ENCODE measurements around the gene INF2.

The INF2 gene

DNA sequence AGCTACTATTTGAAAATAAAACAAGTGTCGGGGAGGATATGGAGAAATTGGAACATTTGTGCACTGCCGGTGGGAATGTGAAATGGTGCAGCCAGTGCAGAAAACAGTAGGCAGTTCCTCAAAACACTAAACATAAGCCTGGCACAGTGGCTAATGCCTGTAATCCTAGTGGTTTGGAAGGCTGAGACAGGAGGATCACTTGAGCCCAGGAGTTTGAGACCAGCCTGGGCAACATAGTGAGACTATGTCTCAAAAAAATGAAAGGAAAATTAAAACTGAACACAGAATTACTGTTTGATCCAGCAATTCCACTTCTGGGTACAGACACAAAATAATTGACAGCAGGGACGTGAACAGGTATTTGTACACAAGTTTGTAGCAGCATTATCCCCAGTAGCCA, 76.1 kb downstream of the INF2 start:
- H2BK120ac ChIP-seq (ENCODE audit: low read depth, low read length) = no peak overlapping the region
- peaks cover 1% of the 10 kb centered on the region for H3K4me1 ChIP-seq (ENCODE audit: control insufficient read depth, low read depth, low read length)
- no peaks in the 10 kb centered on the region for H3K36me3 ChIP-seq (ENCODE audit: control insufficient read depth, insufficient read depth, low read length)
- H2BK15ac ChIP-seq (replicated peaks; ENCODE audit: low read depth) = no peak overlapping the region
- no peak overlapping the region for H2BK5ac ChIP-seq (ENCODE audit: low read length)
- no peaks in the 10 kb centered on the region for H3K27me3 ChIP-seq (ENCODE audit: insufficient read depth, low read length, poor library complexity)
- no peak overlapping the region for H3K4ac ChIP-seq (ENCODE audit: low read depth, low read length)
- WGBS (ENCODE audit: extremely low coverage, insufficient coverage, low lambda C conversion rate) = no CpG with 5 or more reads among the region's 3 CpGs
- H3K79me2 ChIP-seq (ENCODE audit: control insufficient read depth, insufficient read depth, low read length) = no peaks in the 10 kb centered on the region
- no peak overlapping the region for H3K9ac ChIP-seq (ENCODE audit: low read length)
- no peak overlapping the region for H4K8ac ChIP-seq (ENCODE audit: low read depth, low read length)
- H4K5ac ChIP-seq (ENCODE audit: low read length) = no peak overlapping the region
- H3K56ac ChIP-seq (ENCODE audit: low read length) = no peak overlapping the region
- DNase-seq = no peak
- no peak overlapping the region for H3K23ac ChIP-seq (ENCODE audit: low read length)
- H3K4me3 ChIP-seq (ENCODE audit: low read length) = no peak overlapping the region
- H2AK5ac ChIP-seq (ENCODE audit: low read length) = no peak overlapping the region
- H3K27ac ChIP-seq (ENCODE audit: low read depth, low read length) = no peak overlapping the region
- no peak overlapping the region for H3K4me2 ChIP-seq (ENCODE audit: low read length)
- H3K79me1 ChIP-seq (ENCODE audit: low read length) = no peaks in the 10 kb centered on the region
- H3K18ac ChIP-seq (ENCODE audit: low read length) = no peak overlapping the region

DNA sequence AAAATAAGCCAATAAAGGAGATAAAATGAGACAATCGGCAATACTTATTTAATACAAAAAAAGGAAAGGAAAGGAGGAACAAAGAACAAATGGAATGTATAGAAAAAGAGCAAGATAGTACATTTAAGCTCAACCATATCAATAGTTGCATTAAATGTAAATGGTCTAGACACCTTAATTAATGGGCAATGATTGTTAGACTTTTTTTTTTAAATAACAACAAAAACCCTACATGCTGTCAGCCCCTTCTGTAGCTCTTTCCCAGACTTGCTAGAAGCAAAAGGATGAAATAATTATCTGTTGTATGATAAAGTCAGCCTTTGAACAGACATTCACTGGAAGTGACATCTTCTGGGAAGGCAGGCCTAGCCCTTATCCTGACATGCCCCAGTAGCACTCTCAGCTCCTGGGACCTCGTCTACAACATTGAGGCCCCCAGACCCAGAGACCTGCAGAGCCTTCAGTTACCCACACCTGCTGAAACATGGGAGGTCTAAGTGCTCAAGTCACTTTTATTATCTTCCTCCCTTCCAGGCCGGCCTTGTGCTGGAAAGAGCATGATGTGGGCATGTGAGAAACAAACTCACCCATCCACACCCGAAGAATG, 76.9 kb downstream of the INF2 start:
- no peak overlapping the region for H3K4ac ChIP-seq (ENCODE audit: low read depth, low read length)
- no peak overlapping the region for H3K9ac ChIP-seq (ENCODE audit: low read length)
- no CpG with 5 or more reads among the region's 4 CpGs for WGBS (ENCODE audit: extremely low coverage, insufficient coverage, low lambda C conversion rate)
- no peak overlapping the region for H4K5ac ChIP-seq (ENCODE audit: low read length)
- peaks cover 1% of the 10 kb centered on the region for H3K4me1 ChIP-seq (ENCODE audit: control insufficient read depth, low read depth, low read length)
- H3K56ac ChIP-seq (ENCODE audit: low read length) = no peak overlapping the region
- peaks cover under 1% of the 10 kb centered on the region for H3K36me3 ChIP-seq (ENCODE audit: control insufficient read depth, insufficient read depth, low read length)
- H3K23ac ChIP-seq (ENCODE audit: low read length) = no peak overlapping the region
- no peak overlapping the region for H4K8ac ChIP-seq (ENCODE audit: low read depth, low read length)
- H3K79me1 ChIP-seq (ENCODE audit: low read length) = no peaks in the 10 kb centered on the region
- H2BK120ac ChIP-seq (ENCODE audit: low read depth, low read length) = no peak overlapping the region
- no peak overlapping the region for H2BK15ac ChIP-seq (replicated peaks; ENCODE audit: low read depth)
- H3K27me3 ChIP-seq (ENCODE audit: insufficient read depth, low read length, poor library complexity) = no peaks in the 10 kb centered on the region
- H3K4me2 ChIP-seq (ENCODE audit: low read length) = no peak overlapping the region
- no peak overlapping the region for H2BK5ac ChIP-seq (ENCODE audit: low read length)
- peak overlapping the region; percentile 31 for H3K27ac ChIP-seq (ENCODE audit: low read depth, low read length)
- H3K18ac ChIP-seq (ENCODE audit: low read length) = no peak overlapping the region
- no peak for DNase-seq
- H2AK5ac ChIP-seq (ENCODE audit: low read length) = no peak overlapping the region
- H3K4me3 ChIP-seq (ENCODE audit: low read length) = no peak overlapping the region
- no peaks in the 10 kb centered on the region for H3K79me2 ChIP-seq (ENCODE audit: control insufficient read depth, insufficient read depth, low read length)

DNA sequence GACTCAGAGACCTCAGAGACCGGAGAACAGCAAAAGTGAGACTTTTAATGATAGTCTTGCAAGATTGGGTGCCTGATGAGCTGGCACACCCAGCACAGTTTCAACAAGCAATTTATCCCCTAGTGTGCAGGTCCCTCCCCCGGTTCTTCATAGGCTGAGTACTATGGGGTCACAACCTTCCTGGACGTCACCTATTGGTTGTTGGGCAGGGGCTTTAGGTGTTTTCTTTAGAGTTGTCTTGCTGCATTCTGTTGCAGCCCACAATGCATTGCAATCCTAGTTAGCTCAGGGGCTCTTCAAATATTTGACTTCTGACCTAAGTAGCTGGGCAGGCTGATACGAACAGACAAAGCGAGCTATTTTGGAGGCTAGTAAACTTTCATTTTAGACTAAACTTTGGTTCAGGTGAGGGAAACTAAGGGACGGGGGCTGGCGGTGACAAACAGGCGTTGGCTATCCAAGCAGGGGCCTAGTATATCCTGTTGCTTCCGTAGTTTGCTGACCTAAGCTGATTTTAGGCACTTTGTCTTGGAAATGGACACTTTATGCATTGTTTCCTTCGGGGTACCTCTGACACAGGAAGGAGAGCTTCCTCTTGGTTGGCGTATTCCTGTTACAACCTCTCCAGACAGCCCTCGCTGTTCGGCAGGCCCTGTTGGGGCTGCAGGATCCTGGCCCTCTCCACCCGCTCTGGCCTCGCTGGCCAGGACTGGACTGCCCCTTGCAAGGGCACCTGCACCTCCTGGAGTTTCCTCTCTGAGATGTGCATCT, 77.6 kb downstream of the INF2 start:
- Histone ChIP-seq H2BK15ac (replicated peaks; ENCODE audit: low read depth) (no peak overlapping the region), H3K23ac (ENCODE audit: low read length) (no peak overlapping the region), H3K4ac (ENCODE audit: low read depth, low read length) (no peak overlapping the region), H3K27ac (ENCODE audit: low read depth, low read length) (no peak overlapping the region), H3K79me1 (ENCODE audit: low read length) (no peaks in the 10 kb centered on the region), H4K8ac (ENCODE audit: low read depth, low read length) (no peak overlapping the region), H3K4me2 (ENCODE audit: low read length) (no peak overlapping the region), H2BK120ac (ENCODE audit: low read depth, low read length) (no peak overlapping the region), H3K4me3 (ENCODE audit: low read length) (no peak overlapping the region), H4K5ac (ENCODE audit: low read length) (no peak overlapping the region), H3K79me2 (ENCODE audit: control insufficient read depth, insufficient read depth, low read length) (no peaks in the 10 kb centered on the region), H3K18ac (ENCODE audit: low read length) (no peak overlapping the region), H3K56ac (ENCODE audit: low read length) (no peak overlapping the region), H2BK5ac (ENCODE audit: low read length) (no peak overlapping the region), H3K9ac (ENCODE audit: low read length) (no peak overlapping the region), H3K36me3 (ENCODE audit: control insufficient read depth, insufficient read depth, low read length) (peaks cover 7% of the 10 kb centered on the region), H2AK5ac (ENCODE audit: low read length) (no peak overlapping the region), H3K27me3 (ENCODE audit: insufficient read depth, low read length, poor library complexity) (no peaks in the 10 kb centered on the region), H3K4me1 (ENCODE audit: control insufficient read depth, low read depth, low read length) (peaks cover 1% of the 10 kb centered on the region)
- WGBS (ENCODE audit: extremely low coverage, insufficient coverage, low lambda C conversion rate) = no CpG with 5 or more reads among the region's 15 CpGs
- DNase-seq = no peak

DNA sequence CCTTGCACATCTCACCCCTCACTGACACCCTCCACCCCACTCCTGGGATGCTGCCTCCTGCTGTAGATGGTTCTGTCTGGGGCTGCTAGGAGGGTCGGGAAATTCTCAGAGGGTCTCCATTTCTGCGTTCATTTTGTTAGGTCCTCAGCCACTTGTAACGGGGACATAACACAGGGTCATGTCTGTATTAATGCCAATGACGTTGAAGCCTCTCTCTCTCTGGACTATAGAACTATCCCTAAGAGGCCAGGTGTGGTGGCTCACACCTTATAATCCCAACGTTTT, 78.2 kb downstream of the INF2 start:
- Histone ChIP-seq H3K27ac (ENCODE audit: low read depth, low read length) (no peak overlapping the region), H3K27me3 (ENCODE audit: insufficient read depth, low read length, poor library complexity) (no peaks in the 10 kb centered on the region), H3K4ac (ENCODE audit: low read depth, low read length) (no peak overlapping the region), H2BK120ac (ENCODE audit: low read depth, low read length) (no peak overlapping the region), H3K36me3 (ENCODE audit: control insufficient read depth, insufficient read depth, low read length) (peaks cover 9% of the 10 kb centered on the region), H4K8ac (ENCODE audit: low read depth, low read length) (no peak overlapping the region), H2BK15ac (replicated peaks; ENCODE audit: low read depth) (no peak overlapping the region), H3K4me2 (ENCODE audit: low read length) (no peak overlapping the region), H2AK5ac (ENCODE audit: low read length) (no peak overlapping the region), H3K79me2 (ENCODE audit: control insufficient read depth, insufficient read depth, low read length) (no peaks in the 10 kb centered on the region), H3K4me3 (ENCODE audit: low read length) (no peak overlapping the region), H3K23ac (ENCODE audit: low read length) (no peak overlapping the region), H3K79me1 (ENCODE audit: low read length) (no peaks in the 10 kb centered on the region), H3K4me1 (ENCODE audit: control insufficient read depth, low read depth, low read length) (peaks cover 1% of the 10 kb centered on the region), H3K56ac (ENCODE audit: low read length) (no peak overlapping the region), H3K9ac (ENCODE audit: low read length) (no peak overlapping the region), H3K18ac (ENCODE audit: low read length) (no peak overlapping the region), H2BK5ac (ENCODE audit: low read length) (no peak overlapping the region), H4K5ac (ENCODE audit: low read length) (no peak overlapping the region)
- no peak for DNase-seq
- no CpG with 5 or more reads among the region's 5 CpGs for WGBS (ENCODE audit: extremely low coverage, insufficient coverage, low lambda C conversion rate)

DNA sequence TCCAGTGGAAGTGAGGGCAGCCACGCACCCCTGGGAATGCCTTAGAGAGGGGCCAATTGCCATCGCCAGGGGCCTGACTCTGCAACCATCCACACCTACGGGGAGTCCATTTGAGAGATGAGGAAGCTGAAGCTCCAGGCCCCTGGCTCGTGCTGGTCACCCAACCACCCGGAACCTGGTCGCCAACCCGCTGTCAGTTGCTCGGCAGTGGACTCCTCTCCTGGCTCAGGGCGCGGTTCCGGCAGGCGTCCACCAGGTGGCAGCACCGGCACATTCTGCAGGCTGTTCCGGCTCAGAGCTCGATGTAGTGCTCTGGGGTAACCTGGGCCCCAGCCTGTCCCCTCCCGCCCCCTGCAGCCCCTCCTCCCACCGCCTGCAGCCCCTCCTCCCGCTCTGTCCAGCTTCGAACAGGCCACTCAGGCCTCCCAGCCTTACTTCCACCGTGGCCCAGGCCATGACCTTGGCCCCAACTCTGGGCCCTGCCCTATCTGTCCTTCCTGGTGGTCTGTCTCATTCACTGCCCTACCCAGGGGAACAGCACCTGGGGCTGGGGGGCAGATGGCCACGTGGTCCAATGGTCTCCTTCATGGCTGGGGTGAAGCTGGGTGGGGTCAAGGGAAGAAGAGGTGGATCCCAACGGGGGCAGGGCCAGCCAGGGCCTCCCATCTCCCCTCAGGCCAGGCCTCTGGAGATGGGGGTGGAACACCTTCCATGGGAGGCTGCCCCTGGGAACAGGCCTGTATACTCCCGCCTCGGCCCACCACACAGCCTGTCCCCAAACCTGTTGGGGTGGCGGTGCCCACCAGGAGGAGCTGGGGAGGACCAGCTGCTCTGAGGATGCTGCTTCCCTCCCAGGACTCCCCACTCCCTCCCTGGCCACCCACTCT, 79.3 kb downstream of the INF2 start:
- no peak overlapping the region for H2BK15ac ChIP-seq (replicated peaks; ENCODE audit: low read depth)
- no peak overlapping the region for H4K5ac ChIP-seq (ENCODE audit: low read length)
- no peak overlapping the region for H3K4ac ChIP-seq (ENCODE audit: low read depth, low read length)
- H3K79me1 ChIP-seq (ENCODE audit: low read length) = no peaks in the 10 kb centered on the region
- H3K27ac ChIP-seq (ENCODE audit: low read depth, low read length) = no peak overlapping the region
- no peak overlapping the region for H3K23ac ChIP-seq (ENCODE audit: low read length)
- no peak overlapping the region for H3K4me2 ChIP-seq (ENCODE audit: low read length)
- H3K56ac ChIP-seq (ENCODE audit: low read length) = peak overlapping the region; percentile 79
- no peak overlapping the region for H2AK5ac ChIP-seq (ENCODE audit: low read length)
- no peak overlapping the region for H3K18ac ChIP-seq (ENCODE audit: low read length)
- peaks cover 1% of the 10 kb centered on the region for H3K4me1 ChIP-seq (ENCODE audit: control insufficient read depth, low read depth, low read length)
- H3K27me3 ChIP-seq (ENCODE audit: insufficient read depth, low read length, poor library complexity) = no peaks in the 10 kb centered on the region
- no CpG with 5 or more reads among the region's 25 CpGs for WGBS (ENCODE audit: extremely low coverage, insufficient coverage, low lambda C conversion rate)
- peak overlapping the region; percentile 63 for H3K9ac ChIP-seq (ENCODE audit: low read length)
- peaks cover 11% of the 10 kb centered on the region for H3K36me3 ChIP-seq (ENCODE audit: control insufficient read depth, insufficient read depth, low read length)
- peak; percentile 92 for DNase-seq
- H2BK120ac ChIP-seq (ENCODE audit: low read depth, low read length) = no peak overlapping the region
- no peak overlapping the region for H4K8ac ChIP-seq (ENCODE audit: low read depth, low read length)
- H3K79me2 ChIP-seq (ENCODE audit: control insufficient read depth, insufficient read depth, low read length) = no peaks in the 10 kb centered on the region
- no peak overlapping the region for H2BK5ac ChIP-seq (ENCODE audit: low read length)
- no peak overlapping the region for H3K4me3 ChIP-seq (ENCODE audit: low read length)

Data from mesendoderm (in vitro differentiated cells).